ENCODE data around the gene CNTN4.
A peak's percentile ranks its signal among the peaks of the same experiment; 100 is the strongest.

CNTN4 gene

GRCh38 chr3:2153053-2153452 is 54.4 kb downstream of the CNTN4 start:
- no peak for ATAC-seq

GRCh38 chr3:2153547-2153946 is 54.9 kb downstream of the CNTN4 start:
- DNase-seq (no peak), ATAC-seq (no peak)

More at GRCh38 chr3:2153053-2153452, 54.4 kb downstream of the CNTN4 start:
- DNase-seq, result no peak

GRCh38 chr3:2154621-2155020 is 56.0 kb downstream of the CNTN4 start:
- ATAC-seq (no peak), DNase-seq (no peak)

GRCh38 chr3:2156244-2156847 is 57.7 kb downstream of the CNTN4 start:
- DNase-seq (peak; percentile 5), ATAC-seq (no peak)

GRCh38 chr3:2158828-2159227 is 60.2 kb downstream of the CNTN4 start:
- ATAC-seq, result no peak
- no peak for DNase-seq

- no peak for ATAC-seq
Measured at GRCh38 chr3:2166552-2166951, 67.9 kb downstream of the CNTN4 start.

GRCh38 chr3:2172561-2173171 is 74.0 kb downstream of the CNTN4 start:
- DNase-seq (no peak), ATAC-seq (no peak)

More at GRCh38 chr3:2166552-2166951, 67.9 kb downstream of the CNTN4 start:
- DNase-seq, result no peak

- DNase-seq, result no peak
- no peak for ATAC-seq
Measured at GRCh38 chr3:2180634-2181033, 82.0 kb downstream of the CNTN4 start.

- no peak for ATAC-seq
- no peak for DNase-seq
Measured at GRCh38 chr3:2198776-2199279, 100.2 kb downstream of the CNTN4 start.

- DNase-seq, result no peak
- ATAC-seq, result no peak
Measured at GRCh38 chr3:2204054-2204453, 105.4 kb downstream of the CNTN4 start.

GRCh38 chr3:2205692-2206091 is 107.0 kb downstream of the CNTN4 start:
- ATAC-seq, result no peak
- no peak for DNase-seq

- ATAC-seq (no peak), DNase-seq (no peak)
Measured at GRCh38 chr3:2206536-2206935, 107.9 kb downstream of the CNTN4 start.

GRCh38 chr3:2211568-2211967 is 112.9 kb downstream of the CNTN4 start:
- no peak for ATAC-seq
- DNase-seq, result no peak

GRCh38 chr3:2212206-2212605 is 113.5 kb downstream of the CNTN4 start:
- ATAC-seq (no peak), DNase-seq (no peak)

- ATAC-seq (no peak), DNase-seq (no peak)
Measured at GRCh38 chr3:2218375-2218774, 119.7 kb downstream of the CNTN4 start.

- ATAC-seq (no peak), DNase-seq (no peak)
Measured at GRCh38 chr3:2218816-2219215, 120.2 kb downstream of the CNTN4 start.

GRCh38 chr3:2236203-2236602 is 137.5 kb downstream of the CNTN4 start:
- ATAC-seq, result no peak
- DNase-seq, result no peak

- DNase-seq (no peak), ATAC-seq (no peak)
Measured at GRCh38 chr3:2244137-2244536, 145.5 kb downstream of the CNTN4 start.

GRCh38 chr3:2246873-2247648 is 148.4 kb downstream of the CNTN4 start:
- no peak for ATAC-seq
- no peak for DNase-seq

GRCh38 chr3:2247831-2248230 is 149.2 kb downstream of the CNTN4 start:
- DNase-seq, result no peak
- ATAC-seq, result no peak

GRCh38 chr3:2250783-2251182 is 152.1 kb downstream of the CNTN4 start:
- DNase-seq (no peak), ATAC-seq (no peak)

GRCh38 chr3:2261747-2262146 is 163.1 kb downstream of the CNTN4 start:
- ATAC-seq, result no peak
- DNase-seq, result no peak

- DNase-seq (no peak), ATAC-seq (no peak)
Measured at GRCh38 chr3:2262204-2262603, 163.5 kb downstream of the CNTN4 start.

Measured in stimulated activated naive CD8-positive, alpha-beta T cell treated with anti-CD3 and anti-CD28 coated beads, Interleukin-15, Interleukin-2, amounts not matched to agents 100 U/mL and 50 U/mL, for 24 hours (primary cell).